Loucy (cell line): ENCODE data around the gene CRB3.

Experiments
- H2AFZ ChIP-seq: fragments of 200-600 bp; sonication (generic); 2 replicates; pipeline ENCODE4 v1.6.0; 2016; ENCODE audit warnings: antibody characterized with exemption, mild to moderate bottlenecking, low read length, moderate library complexity
- H3F3A ChIP-seq: fragments of 200-600 bp; 2 replicates; pipeline ENCODE4 v1.6.0; 2016; ENCODE audit warnings: antibody characterized with exemption, low read depth, mild to moderate bottlenecking
- H3K27me3 ChIP-seq: fragments of 200-600 bp; sonication (generic); 2 replicates; pipeline ENCODE4 v1.6.1; 2014; ENCODE audit warnings: low read length, mild to moderate bottlenecking; ENCODE audit not compliant: insufficient read depth, poor library complexity, severe bottlenecking
- H3K36me3 ChIP-seq: fragments of 200-600 bp; sonication (generic); 2 replicates; pipeline ENCODE4 v1.6.1; 2016; ENCODE audit warnings: low read length; ENCODE audit not compliant: insufficient read depth
- H3K4me1 ChIP-seq: fragments of 200-600 bp; sonication (generic); 2 replicates; pipeline ENCODE4 v1.5.1; 2014; ENCODE audit warnings: low read length, mild to moderate bottlenecking; ENCODE audit not compliant: insufficient read depth, poor library complexity, severe bottlenecking
- H3K4me2 ChIP-seq: fragments of 200-600 bp; sonication (generic); 2 replicates; pipeline ENCODE4 v1.6.0; 2014; ENCODE audit warnings: antibody characterized with exemption, low read length, low read depth, mild to moderate bottlenecking; ENCODE audit not compliant: poor library complexity, severe bottlenecking
- H3K4me3 ChIP-seq: fragments of 200-600 bp; sonication (generic); 2 replicates; pipeline ENCODE4 v1.5.1; 2014; ENCODE audit warnings: low read length, mild to moderate bottlenecking, mixed read lengths; ENCODE audit not compliant: poor library complexity, severe bottlenecking
- H3K79me2 ChIP-seq: fragments of 200-600 bp; sonication (generic); 2 replicates; pipeline ENCODE4 v1.6.1; 2014; ENCODE audit warnings: low read length; ENCODE audit not compliant: insufficient read depth
- H3K9ac ChIP-seq: fragments of 200-600 bp; sonication (generic); 2 replicates; pipeline ENCODE4 v1.6.0; 2014; ENCODE audit warnings: mild to moderate bottlenecking, low read depth, low read length, moderate library complexity; ENCODE audit not compliant: poor library complexity, severe bottlenecking
- H3K9me2 ChIP-seq: fragments of 200-600 bp; sonication (generic); replicated peaks from 2 replicates; pipeline ENCODE4 v1.6.1; 2016; ENCODE audit warnings: low read depth, low read length, mixed read lengths
- H3K9me3 ChIP-seq: fragments of 200-600 bp; sonication (generic); 2 replicates; pipeline ENCODE4 v1.6.1; 2014; ENCODE audit warnings: mild to moderate bottlenecking, antibody characterized with exemption, low read length, low read depth; ENCODE audit not compliant: insufficient read depth
- H4K20me1 ChIP-seq: fragments of 200-600 bp; sonication (generic); 2 replicates; pipeline ENCODE4 v1.6.0; 2014; ENCODE audit warnings: antibody characterized with exemption, low read length, mild to moderate bottlenecking; ENCODE audit not compliant: insufficient read depth, poor library complexity, severe bottlenecking
- EZH2phosphoT487 ChIP-seq: fragments of 200-600 bp; IDR thresholded peaks from 2 replicates; pipeline ENCODE4 v1.6.1; 2018; ENCODE audit warnings: antibody characterized with exemption, mild to moderate bottlenecking, moderate library complexity, borderline replicate concordance
- TF ChIP-seq, protein P1 (sequence below): fragments of 200-600 bp; sonication (generic); conservative IDR thresholded peaks from 2 replicates; pipeline ENCODE4 v1.5.1; 2014; ENCODE audit warnings: mild to moderate bottlenecking, antibody characterized with exemption, low read length

The CRB3 gene

DNA sequence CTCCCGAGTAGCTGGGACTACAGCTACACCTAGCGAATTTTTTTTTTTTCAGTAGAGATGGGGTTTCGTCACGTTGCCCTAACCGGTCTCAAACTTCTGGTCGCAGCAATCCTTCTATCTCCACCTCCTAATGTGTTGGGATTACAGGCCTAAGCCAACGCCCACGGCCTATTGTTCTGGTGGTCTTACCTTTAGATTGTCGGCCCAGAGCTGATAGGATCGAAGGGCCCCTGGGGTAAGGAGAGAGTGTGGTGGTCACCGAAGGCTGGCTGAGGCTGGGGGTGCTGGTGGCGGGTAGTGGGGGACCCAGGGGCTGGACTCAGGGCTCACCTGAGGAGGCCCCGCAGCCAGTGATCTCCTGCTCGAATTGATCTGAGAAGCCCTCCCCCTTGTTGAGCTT, 7.0 kb downstream of the CRB3 start:
- no peak overlapping the region for H3K9ac ChIP-seq
- H3K4me2 ChIP-seq = no peak overlapping the region
- no peak overlapping the region for H2AFZ ChIP-seq
- no peaks in the 10 kb centered on the region for H3F3A ChIP-seq
- no peaks in the 10 kb centered on the region for H3K4me1 ChIP-seq
- H4K20me1 ChIP-seq = no peaks in the 10 kb centered on the region
- TF ChIP-seq, protein P1, sequence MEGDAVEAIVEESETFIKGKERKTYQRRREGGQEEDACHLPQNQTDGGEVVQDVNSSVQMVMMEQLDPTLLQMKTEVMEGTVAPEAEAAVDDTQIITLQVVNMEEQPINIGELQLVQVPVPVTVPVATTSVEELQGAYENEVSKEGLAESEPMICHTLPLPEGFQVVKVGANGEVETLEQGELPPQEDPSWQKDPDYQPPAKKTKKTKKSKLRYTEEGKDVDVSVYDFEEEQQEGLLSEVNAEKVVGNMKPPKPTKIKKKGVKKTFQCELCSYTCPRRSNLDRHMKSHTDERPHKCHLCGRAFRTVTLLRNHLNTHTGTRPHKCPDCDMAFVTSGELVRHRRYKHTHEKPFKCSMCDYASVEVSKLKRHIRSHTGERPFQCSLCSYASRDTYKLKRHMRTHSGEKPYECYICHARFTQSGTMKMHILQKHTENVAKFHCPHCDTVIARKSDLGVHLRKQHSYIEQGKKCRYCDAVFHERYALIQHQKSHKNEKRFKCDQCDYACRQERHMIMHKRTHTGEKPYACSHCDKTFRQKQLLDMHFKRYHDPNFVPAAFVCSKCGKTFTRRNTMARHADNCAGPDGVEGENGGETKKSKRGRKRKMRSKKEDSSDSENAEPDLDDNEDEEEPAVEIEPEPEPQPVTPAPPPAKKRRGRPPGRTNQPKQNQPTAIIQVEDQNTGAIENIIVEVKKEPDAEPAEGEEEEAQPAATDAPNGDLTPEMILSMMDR = no peak
- no peak for TF ChIP-seq EZH2phosphoT487
- no peaks in the 10 kb centered on the region for H3K9me2 ChIP-seq
- no peaks in the 10 kb centered on the region for H3K36me3 ChIP-seq
- H3K79me2 ChIP-seq = no peaks in the 10 kb centered on the region
- H3K27me3 ChIP-seq = no peaks in the 10 kb centered on the region
- no peaks in the 10 kb centered on the region for H3K9me3 ChIP-seq
- H3K4me3 ChIP-seq = no peak overlapping the region

DNA sequence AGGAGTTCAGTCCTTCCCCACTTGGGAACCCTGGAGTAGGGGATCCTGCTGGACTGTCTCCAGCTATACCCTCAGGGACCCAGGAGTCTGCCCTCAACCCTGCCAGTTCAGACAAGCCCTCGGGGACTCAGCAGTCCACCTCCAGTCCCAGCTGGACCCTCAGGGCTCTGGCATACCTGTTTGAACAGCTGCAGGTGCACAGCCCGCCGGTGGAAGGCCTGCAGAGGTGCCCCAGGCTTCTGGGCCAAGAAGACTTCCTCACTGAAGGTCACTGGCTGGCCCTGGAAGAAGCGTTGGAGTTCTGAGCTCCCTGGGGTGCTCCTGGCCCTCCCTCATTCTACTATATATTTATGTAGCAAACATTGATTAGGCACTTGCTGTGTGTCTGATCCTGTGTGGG, 8.6 kb downstream of the CRB3 start:
- no peaks in the 10 kb centered on the region for H3K4me1 ChIP-seq
- no peaks in the 10 kb centered on the region for H3F3A ChIP-seq
- H3K4me2 ChIP-seq = no peak overlapping the region
- H3K9me3 ChIP-seq = no peaks in the 10 kb centered on the region
- H4K20me1 ChIP-seq = no peaks in the 10 kb centered on the region
- no peaks in the 10 kb centered on the region for H3K9me2 ChIP-seq
- H3K27me3 ChIP-seq = no peaks in the 10 kb centered on the region
- H2AFZ ChIP-seq = no peak overlapping the region
- H3K79me2 ChIP-seq = no peaks in the 10 kb centered on the region
- TF ChIP-seq EZH2phosphoT487 = no peak
- TF ChIP-seq, protein P1 = no peak
- no peak overlapping the region for H3K4me3 ChIP-seq
- no peak overlapping the region for H3K9ac ChIP-seq
- H3K36me3 ChIP-seq = no peaks in the 10 kb centered on the region

DNA sequence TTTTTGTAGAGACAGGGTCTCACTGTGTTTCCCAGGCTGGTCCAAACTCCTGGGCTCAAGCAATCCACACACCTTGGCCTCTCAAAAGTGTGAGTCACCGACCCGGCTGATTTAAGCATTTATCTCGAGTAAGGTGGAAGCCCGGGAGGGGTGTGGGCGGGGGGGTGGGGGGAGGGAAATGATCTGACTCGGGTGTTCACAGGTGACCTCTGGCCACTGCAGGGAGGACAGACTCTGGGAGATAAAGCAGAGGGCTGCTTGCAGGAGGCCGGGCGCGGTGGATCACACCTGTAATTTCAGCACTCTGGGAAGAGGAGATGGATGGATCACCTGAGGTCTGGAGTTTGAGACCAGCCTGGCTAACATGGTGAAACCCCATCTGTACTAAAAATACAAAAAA, 9.6 kb downstream of the CRB3 start:
- no peaks in the 10 kb centered on the region for H3F3A ChIP-seq
- no peak overlapping the region for H3K4me2 ChIP-seq
- no peaks in the 10 kb centered on the region for H4K20me1 ChIP-seq
- no peaks in the 10 kb centered on the region for H3K9me3 ChIP-seq
- H3K4me1 ChIP-seq = no peaks in the 10 kb centered on the region
- TF ChIP-seq, protein P1 = no peak
- no peak for TF ChIP-seq EZH2phosphoT487
- H3K27me3 ChIP-seq = no peaks in the 10 kb centered on the region
- H3K36me3 ChIP-seq = no peaks in the 10 kb centered on the region
- H3K9ac ChIP-seq = no peak overlapping the region
- H3K79me2 ChIP-seq = no peaks in the 10 kb centered on the region
- H3K4me3 ChIP-seq = no peak overlapping the region
- H3K9me2 ChIP-seq = no peaks in the 10 kb centered on the region
- H2AFZ ChIP-seq = no peak overlapping the region
